HEK293 (cell line): ENCODE data around the gene SLC9A9.

ENCODE experiments used
- CTCF ChIA-PET: fragments of 350-600 bp; formaldehyde crosslinking; extraction: SDS; loops from one replicate; lab custom pipeline; 2021; ENCODE audit warnings: antibody characterized with exemption; lab: Yijun Ruan, JAX
- POLR2A ChIA-PET: fragments of 300-600 bp; formaldehyde crosslinking; extraction: SDS; loops from one replicate; lab custom pipeline; 2020; ENCODE audit warnings: antibody characterized with exemption, inconsistent platforms; lab: Yijun Ruan, JAX
- H3K27ac ChIP-seq: fragments of 200-500 bp; sonication (Bioruptor generic); 2 replicates; pipeline ENCODE4 v1.5.1; 2014; ENCODE audit warnings: low read depth, low read length, control low read depth, inconsistent platforms; ENCODE audit errors: extremely low read depth
- H3K36me3 ChIP-seq, 2 experiments: fragments of 200-500 bp in 1 of 2; sonication (Bioruptor generic) in 1 of 2; 1 replicate in 1 of 2; 2 replicates in 1 of 2; pipeline ENCODE4 v1.5.1; 2014 to 2017; ENCODE audit warnings: inconsistent platforms in 2 of 2, low read length in 2 of 2; ENCODE audit not compliant: control insufficient read depth in 2 of 2, insufficient read depth in 1 of 2
- H3K4me1 ChIP-seq: fragments of 200-500 bp; sonication (Bioruptor generic); 2 replicates; pipeline ENCODE4 v1.5.1; 2014; ENCODE audit warnings: mild to moderate bottlenecking, low read length, inconsistent platforms; ENCODE audit not compliant: control insufficient read depth, insufficient read depth
- H3K4me3 ChIP-seq: 2 replicates; pipeline ENCODE4 v1.5.1; 2011; ENCODE audit warnings: low read depth, mild to moderate bottlenecking, control low read depth, low read length, moderate library complexity
- H3K9me3 ChIP-seq: fragments of 200-500 bp; sonication (Bioruptor generic); 2 replicates; pipeline ENCODE4 v1.5.1; 2014; ENCODE audit warnings: low read depth, low read length, inconsistent platforms; ENCODE audit not compliant: control insufficient read depth, insufficient read depth
- AEBP2 ChIP-seq: fragments of 450-650 bp; formaldehyde crosslinking; IDR thresholded peaks from 2 replicates; pipeline ENCODE4 v1.5.1; 2016; ENCODE audit warnings: missing biosample characterization, missing genetic modification characterization, borderline replicate concordance
- FEZF1 ChIP-seq: fragments of 450-650 bp; formaldehyde crosslinking; IDR thresholded peaks from 2 replicates; pipeline ENCODE4 v1.5.1; 2016; ENCODE audit warnings: missing biosample characterization, missing genetic modification characterization
- HOXC10 ChIP-seq: sonication (generic); formaldehyde crosslinking; IDR thresholded peaks from 2 replicates; pipeline ENCODE4 v1.8.1; 2023; ENCODE audit warnings: mild to moderate bottlenecking, missing genetic modification reagents
- KLF16 ChIP-seq: fragments of 450-650 bp; formaldehyde crosslinking; IDR thresholded peaks from 2 replicates; pipeline ENCODE4 v1.5.1; 2017; ENCODE audit warnings: missing biosample characterization, missing genetic modification characterization
- MYNN ChIP-seq: fragments of 450-650 bp; formaldehyde crosslinking; IDR thresholded peaks from 2 replicates; pipeline ENCODE4 v1.5.1; 2016; ENCODE audit warnings: missing biosample characterization, missing genetic modification characterization, borderline replicate concordance
- SETDB1 ChIP-seq: IDR thresholded peaks from one replicate; pipeline ENCODE4 v1.6.1; 2017; ENCODE audit warnings: mild to moderate bottlenecking, low read length, moderate library complexity, mixed read lengths; ENCODE audit not compliant: insufficient read length
- ZBTB1 ChIP-seq: fragments of 450-650 bp; formaldehyde crosslinking; IDR thresholded peaks from 2 replicates; pipeline ENCODE4 v1.5.1; 2016; ENCODE audit warnings: missing biosample characterization, missing genetic modification characterization
- ZBTB8A ChIP-seq: fragments of 450-650 bp; formaldehyde crosslinking; IDR thresholded peaks from 2 replicates; pipeline ENCODE4 v1.5.1; 2016; ENCODE audit warnings: missing biosample characterization, missing genetic modification characterization
- ZNF133 ChIP-seq: fragments of 450-650 bp; formaldehyde crosslinking; IDR thresholded peaks from 2 replicates; pipeline ENCODE4 v1.5.1; 2016; ENCODE audit warnings: missing biosample characterization, missing genetic modification characterization
- ZNF169 ChIP-seq: fragments of 450-650 bp; formaldehyde crosslinking; IDR thresholded peaks from 2 replicates; pipeline ENCODE4 v1.5.1; 2016; ENCODE audit warnings: missing biosample characterization, missing genetic modification characterization
- ZNF174 ChIP-seq: fragments of 450-650 bp; formaldehyde crosslinking; IDR thresholded peaks from 2 replicates; pipeline ENCODE4 v1.5.0; 2017; ENCODE audit warnings: missing biosample characterization, mild to moderate bottlenecking, missing genetic modification characterization
- ZNF202 ChIP-seq: fragments of 450-650 bp; formaldehyde crosslinking; IDR thresholded peaks from 2 replicates; pipeline ENCODE4 v1.5.1; 2016; ENCODE audit warnings: missing biosample characterization, missing genetic modification characterization, borderline replicate concordance
- ZNF266 ChIP-seq: fragments of 450-650 bp; formaldehyde crosslinking; IDR thresholded peaks from 2 replicates; pipeline ENCODE4 v1.5.1; 2016; ENCODE audit warnings: missing biosample characterization, missing genetic modification characterization, low read depth
- ZNF280D ChIP-seq: fragments of 450-650 bp; formaldehyde crosslinking; IDR thresholded peaks from 2 replicates; pipeline ENCODE4 v1.5.1; 2016; ENCODE audit warnings: missing biosample characterization, missing genetic modification characterization
- ZNF48 ChIP-seq: fragments of 450-650 bp; formaldehyde crosslinking; IDR thresholded peaks from 2 replicates; pipeline ENCODE4 v1.5.1; 2016; ENCODE audit warnings: missing biosample characterization, missing genetic modification characterization
- ZNF514 ChIP-seq: fragments of 450-650 bp; formaldehyde crosslinking; IDR thresholded peaks from 2 replicates; pipeline ENCODE4 v1.5.1; 2016; ENCODE audit warnings: missing biosample characterization, missing genetic modification characterization
- ZNF558 ChIP-seq: fragments of 450-650 bp; formaldehyde crosslinking; IDR thresholded peaks from 2 replicates; pipeline ENCODE4 v1.5.1; 2016; ENCODE audit warnings: missing biosample characterization, missing genetic modification characterization
- ZNF600 ChIP-seq: fragments of 450-650 bp; formaldehyde crosslinking; IDR thresholded peaks from 2 replicates; pipeline ENCODE4 v1.5.1; 2016; ENCODE audit warnings: missing biosample characterization, missing genetic modification characterization
- ZNF792 ChIP-seq: fragments of 450-650 bp; formaldehyde crosslinking; IDR thresholded peaks from 2 replicates; pipeline ENCODE4 v1.5.1; 2016; ENCODE audit warnings: missing biosample characterization, missing genetic modification characterization
- TF ChIP-seq, protein P1 (sequence below): fragments of 450-650 bp; formaldehyde crosslinking; IDR thresholded peaks from 2 replicates; pipeline ENCODE4 v1.5.1; 2017; ENCODE audit warnings: missing biosample characterization, missing genetic modification characterization
- TF ChIP-seq, protein P2 (sequence below): fragments of 450-650 bp; formaldehyde crosslinking; IDR thresholded peaks from 2 replicates; pipeline ENCODE4 v1.5.1; 2016; ENCODE audit warnings: missing biosample characterization, missing genetic modification characterization

Gene SLC9A9

DNA sequence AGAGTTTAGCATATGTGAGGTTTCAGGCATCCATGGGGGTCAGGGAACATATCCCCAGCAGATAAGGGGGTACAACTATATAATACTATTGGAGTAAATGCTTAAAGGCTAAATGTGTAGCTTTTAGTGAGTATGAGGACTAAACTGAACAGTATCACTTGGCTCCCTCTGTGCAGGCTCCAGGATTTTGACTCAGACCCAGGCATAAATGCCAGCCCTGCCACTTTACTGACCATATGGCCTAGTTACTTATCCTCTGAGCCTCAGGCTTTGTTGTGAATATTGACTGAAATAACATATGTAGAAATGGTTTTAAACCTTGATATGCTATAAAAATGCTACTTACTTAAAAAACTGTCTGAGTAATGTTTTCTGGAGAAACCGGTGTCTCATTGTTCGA is 577.1 kb downstream of the SLC9A9 start (continued):
- TF ChIP-seq ZNF280D = no peak
- no peak for TF ChIP-seq KLF16
- TF ChIP-seq ZNF558 (tag by site-specific recombination) = no peak
- TF ChIP-seq SETDB1 = no peak

DNA sequence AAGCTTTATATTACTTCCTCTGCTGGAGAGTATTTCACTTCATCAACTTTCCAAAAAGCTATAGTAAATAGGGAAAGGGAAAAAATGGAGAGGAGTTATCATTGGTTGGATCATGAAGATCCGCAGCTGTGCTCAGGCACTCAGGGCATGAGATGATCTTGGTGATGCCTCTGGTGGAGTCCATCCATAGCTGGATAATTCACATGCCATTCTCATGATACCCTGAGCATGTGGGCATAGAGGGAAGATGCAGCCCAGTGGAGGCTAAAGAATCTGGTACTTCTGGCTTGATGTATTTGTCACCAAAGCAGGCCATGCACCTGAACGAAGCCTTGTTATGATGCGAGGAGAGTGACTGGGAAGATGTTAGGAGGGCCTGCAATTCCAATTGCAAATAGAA is 578.5 kb downstream of the SLC9A9 start:
- Histone ChIP-seq H3K4me3 (no peak overlapping the region), H3K27ac (no peak overlapping the region), H3K4me1 (no peaks in the 10 kb centered on the region), H3K36me3 (no peaks in the 10 kb centered on the region), H3K9me3 (no peaks in the 10 kb centered on the region)
- POLR2A ChIA-PET = no interaction called here
- CTCF ChIA-PET = no interaction called here
- no peak for TF ChIP-seq FEZF1 (tag by site-specific recombination)
- TF ChIP-seq, protein P1, sequence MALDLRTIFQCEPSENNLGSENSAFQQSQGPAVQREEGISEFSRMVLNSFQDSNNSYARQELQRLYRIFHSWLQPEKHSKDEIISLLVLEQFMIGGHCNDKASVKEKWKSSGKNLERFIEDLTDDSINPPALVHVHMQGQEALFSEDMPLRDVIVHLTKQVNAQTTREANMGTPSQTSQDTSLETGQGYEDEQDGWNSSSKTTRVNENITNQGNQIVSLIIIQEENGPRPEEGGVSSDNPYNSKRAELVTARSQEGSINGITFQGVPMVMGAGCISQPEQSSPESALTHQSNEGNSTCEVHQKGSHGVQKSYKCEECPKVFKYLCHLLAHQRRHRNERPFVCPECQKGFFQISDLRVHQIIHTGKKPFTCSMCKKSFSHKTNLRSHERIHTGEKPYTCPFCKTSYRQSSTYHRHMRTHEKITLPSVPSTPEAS = no peak
- TF ChIP-seq ZBTB1 = no peak
- no peak for TF ChIP-seq ZNF133 (tag by site-specific recombination)
- TF ChIP-seq MYNN (tag by site-specific recombination) = no peak
- TF ChIP-seq, protein P2, sequence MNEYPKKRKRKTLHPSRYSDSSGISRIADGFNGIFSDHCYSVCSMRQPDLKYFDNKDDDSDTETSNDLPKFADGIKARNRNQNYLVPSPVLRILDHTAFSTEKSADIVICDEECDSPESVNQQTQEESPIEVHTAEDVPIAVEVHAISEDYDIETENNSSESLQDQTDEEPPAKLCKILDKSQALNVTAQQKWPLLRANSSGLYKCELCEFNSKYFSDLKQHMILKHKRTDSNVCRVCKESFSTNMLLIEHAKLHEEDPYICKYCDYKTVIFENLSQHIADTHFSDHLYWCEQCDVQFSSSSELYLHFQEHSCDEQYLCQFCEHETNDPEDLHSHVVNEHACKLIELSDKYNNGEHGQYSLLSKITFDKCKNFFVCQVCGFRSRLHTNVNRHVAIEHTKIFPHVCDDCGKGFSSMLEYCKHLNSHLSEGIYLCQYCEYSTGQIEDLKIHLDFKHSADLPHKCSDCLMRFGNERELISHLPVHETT (tag by site-specific recombination) = no peak
- no peak for TF ChIP-seq ZNF514 (tag by site-specific recombination)
- TF ChIP-seq ZNF48 (tag by site-specific recombination) = no peak

GRCh38 chr3:143267989-143268388 is 580.3 kb downstream of the SLC9A9 start:
- Histone ChIP-seq H3K27ac (no peak overlapping the region), H3K4me3 (no peak overlapping the region), H3K4me1 (no peaks in the 10 kb centered on the region), H3K9me3 (no peaks in the 10 kb centered on the region), H3K36me3 (no peaks in the 10 kb centered on the region)
- ChIA-PET CTCF (no interaction called here), POLR2A (no interaction called here)
- TF ChIP-seq, protein P2 (tag by site-specific recombination) = no peak
- TF ChIP-seq ZNF266 (tag by site-specific recombination) = no peak
- no peak for TF ChIP-seq ZNF202 (tag by site-specific recombination)
- no peak for TF ChIP-seq ZNF174 (tag by site-specific recombination)
- TF ChIP-seq HOXC10 = no peak
- no peak for TF ChIP-seq ZNF600 (tag by site-specific recombination)
- no peak for TF ChIP-seq AEBP2 (tag by site-specific recombination)
- TF ChIP-seq ZBTB8A (tag by site-specific recombination) = no peak
- no peak for TF ChIP-seq ZNF792 (tag by site-specific recombination)
- no peak for TF ChIP-seq ZNF169 (tag by site-specific recombination)
